ENCODE results near the gene DCP1A.

GRCh38 chr3:53350652-53351051 is 3.3 kb upstream of the DCP1A start:
- peak in 1 of 5 experiments; percentile 6 for TF ChIP-seq CTCF (IDR thresholded peaks at IDR 0.05)
- TF ChIP-seq POLR2A (IDR thresholded peaks at IDR 0.05): no peak

Data from tibial nerve (tissue), 3 donors.